ENCODE results near the gene DGCR2. TPM values are rescaled to one million over a fixed set of nuclear protein-coding genes. Genes with fewer than 3 reads are reported as not detected.

The DGCR2 gene
- total RNA-seq, 2 donors from 2014 or later: 29.6 to 34.6 TPM

DNA sequence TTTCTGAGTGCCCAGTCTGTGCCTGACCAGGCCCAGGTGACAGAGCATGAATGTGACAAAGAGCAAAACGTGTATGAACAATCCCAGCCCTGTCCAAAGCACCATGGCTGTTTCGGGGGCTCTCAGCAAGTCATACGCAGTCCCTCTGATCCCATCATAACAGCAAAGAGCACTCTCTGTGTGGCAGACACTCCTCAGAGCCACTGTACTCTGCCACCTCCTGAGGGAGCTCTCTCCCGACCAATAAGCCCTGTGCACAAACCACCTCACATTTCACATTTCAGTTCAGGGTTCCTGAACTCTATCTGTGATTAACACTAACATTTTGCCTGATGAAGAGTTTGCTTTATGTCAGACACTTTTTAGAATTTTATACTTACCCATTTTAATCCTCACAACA is 6.6 kb downstream of the DGCR2 start:
- no peak for DNase-seq (ENCODE audit: low spot score)
- no peak overlapping the region for H3K27ac Mint-ChIP-seq
- H3K4me1 Mint-ChIP-seq (ENCODE audit: low read depth in 2 of 2): peaks cover 48 to 51% of the 10 kb centered on the region in 2 donors
- H3K4me3 Mint-ChIP-seq: no peak overlapping the region
- no peaks in the 10 kb centered on the region for H3K27me3 Mint-ChIP-seq
- ATAC-seq: no peak
- no peaks in the 10 kb centered on the region for H3K9me3 Mint-ChIP-seq
- H3K36me3 Mint-ChIP-seq: no peaks in the 10 kb centered on the region

DNA sequence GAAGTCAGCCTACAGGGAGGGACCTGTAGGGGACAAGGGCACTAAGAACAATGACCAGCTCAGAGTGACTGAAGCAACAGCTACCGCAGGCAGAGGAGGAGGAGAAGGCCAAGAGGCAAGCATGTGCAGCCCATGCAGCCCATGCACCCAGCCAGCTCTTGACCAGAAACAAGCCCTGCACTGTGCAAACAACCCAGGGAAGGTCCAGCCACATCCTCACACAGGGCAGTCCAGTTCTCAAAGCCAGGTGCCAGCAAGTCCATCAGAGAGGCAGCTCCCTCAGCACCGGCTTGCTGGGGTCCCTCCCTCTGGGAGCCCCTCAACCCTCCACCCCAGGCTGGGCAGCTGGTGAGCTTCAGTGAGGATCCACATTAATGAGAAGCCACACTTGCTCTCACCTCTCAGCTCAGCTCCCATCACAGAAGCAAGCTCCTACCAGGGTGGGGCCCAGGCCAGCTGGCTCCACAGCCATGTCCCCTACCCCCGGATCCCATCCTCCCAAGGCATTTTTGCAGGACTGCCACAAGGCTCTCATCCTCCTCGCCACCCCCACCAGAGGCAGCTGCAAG is 7.1 kb downstream of the DGCR2 start:
- ATAC-seq (peak in 1 of 2 donors; percentile 56), DNase-seq (ENCODE audit: low spot score) (no peak)
- H3K36me3 Mint-ChIP-seq: no peaks in the 10 kb centered on the region
- H3K4me3 Mint-ChIP-seq: no peak overlapping the region
- no peaks in the 10 kb centered on the region for H3K9me3 Mint-ChIP-seq
- no peak overlapping the region for H3K27ac Mint-ChIP-seq
- H3K27me3 Mint-ChIP-seq: no peaks in the 10 kb centered on the region
- peaks cover 45 to 47% of the 10 kb centered on the region in 2 donors for H3K4me1 Mint-ChIP-seq (ENCODE audit: low read depth in 2 of 2)

DNA sequence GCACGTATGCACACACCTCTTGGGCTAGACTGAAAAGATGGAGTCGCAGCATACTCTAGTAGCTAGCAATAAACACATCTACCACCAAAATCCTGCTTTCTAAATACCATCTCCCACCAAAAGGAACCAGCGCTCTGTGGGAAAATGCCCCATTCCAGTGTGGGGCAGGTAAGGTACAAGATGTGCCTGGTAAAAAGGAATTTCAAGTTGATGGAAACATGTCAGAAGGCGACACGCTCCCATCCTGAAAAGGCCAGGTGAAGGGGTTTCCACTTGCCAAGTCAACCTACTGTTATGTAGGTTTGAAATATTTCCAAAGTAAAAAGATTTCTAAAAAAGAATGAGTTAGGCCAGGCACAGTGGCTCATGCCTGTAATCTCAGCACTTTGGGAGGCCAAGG is 8.8 kb downstream of the DGCR2 start:
- Mint-ChIP-seq H3K27ac (no peak overlapping the region), H3K9me3 (no peaks in the 10 kb centered on the region), H3K27me3 (no peaks in the 10 kb centered on the region), H3K4me3 (no peak overlapping the region), H3K36me3 (no peaks in the 10 kb centered on the region), H3K4me1 (ENCODE audit: low read depth in 2 of 2) (peaks cover 53 to 59% of the 10 kb centered on the region in 2 donors)
- DNase-seq (ENCODE audit: low spot score) (no peak), ATAC-seq (no peak)

DNA sequence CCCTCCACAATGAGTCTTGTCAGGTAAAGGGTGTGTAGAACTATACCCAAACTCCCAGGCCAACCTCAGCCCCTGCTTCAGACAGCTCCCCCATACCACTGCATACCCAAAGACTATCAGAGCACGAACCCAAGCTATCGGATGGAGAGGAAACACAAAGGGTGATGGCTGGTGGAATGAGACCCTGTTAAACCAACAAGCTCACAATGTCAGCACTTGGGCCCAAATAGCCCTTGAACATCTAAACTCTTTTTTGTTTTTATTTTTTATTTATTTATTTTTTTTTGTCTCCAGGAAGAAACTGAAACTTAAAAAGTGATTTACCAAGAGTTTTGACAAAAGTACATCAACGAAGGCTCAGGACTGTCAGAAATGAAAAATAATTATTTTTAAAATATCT is 10.6 kb downstream of the DGCR2 start:
- Mint-ChIP-seq H3K4me3 (no peak overlapping the region), H3K4me1 (ENCODE audit: low read depth in 2 of 2) (peaks cover 57 to 62% of the 10 kb centered on the region in 2 donors), H3K36me3 (no peaks in the 10 kb centered on the region), H3K9me3 (no peaks in the 10 kb centered on the region), H3K27me3 (no peaks in the 10 kb centered on the region), H3K27ac (peak overlapping the region; percentile 51 to 58)
- no peak for ATAC-seq
- no peak for DNase-seq (ENCODE audit: low spot score)

DNA sequence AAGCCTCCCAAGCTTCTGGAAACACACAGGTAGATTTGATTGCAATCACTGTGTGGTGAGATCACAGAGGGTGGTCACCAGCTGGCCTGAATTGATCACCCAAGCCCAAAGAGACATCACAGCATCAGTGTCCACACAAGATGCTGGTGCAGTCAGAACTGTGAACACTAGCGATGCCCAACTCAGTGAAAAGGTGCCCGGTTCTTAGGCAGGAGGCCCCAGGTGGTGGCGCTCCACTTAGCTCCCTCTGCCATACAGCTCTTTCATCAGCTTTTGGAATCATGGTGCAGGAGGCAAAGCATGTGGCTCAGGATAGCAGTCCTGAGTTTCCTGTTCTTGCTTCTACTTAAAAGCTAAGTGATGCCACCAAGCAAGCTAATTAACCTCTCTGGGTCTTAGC is 11.1 kb downstream of the DGCR2 start:
- no peaks in the 10 kb centered on the region for H3K9me3 Mint-ChIP-seq
- peak overlapping the region; percentile 51 to 58 for H3K27ac Mint-ChIP-seq
- no peaks in the 10 kb centered on the region for H3K36me3 Mint-ChIP-seq
- peaks cover 55 to 62% of the 10 kb centered on the region in 2 donors for H3K4me1 Mint-ChIP-seq (ENCODE audit: low read depth in 2 of 2)
- H3K4me3 Mint-ChIP-seq: no peak overlapping the region
- H3K27me3 Mint-ChIP-seq: no peaks in the 10 kb centered on the region
- DNase-seq (ENCODE audit: low spot score): no peak
- no peak for ATAC-seq

DNA sequence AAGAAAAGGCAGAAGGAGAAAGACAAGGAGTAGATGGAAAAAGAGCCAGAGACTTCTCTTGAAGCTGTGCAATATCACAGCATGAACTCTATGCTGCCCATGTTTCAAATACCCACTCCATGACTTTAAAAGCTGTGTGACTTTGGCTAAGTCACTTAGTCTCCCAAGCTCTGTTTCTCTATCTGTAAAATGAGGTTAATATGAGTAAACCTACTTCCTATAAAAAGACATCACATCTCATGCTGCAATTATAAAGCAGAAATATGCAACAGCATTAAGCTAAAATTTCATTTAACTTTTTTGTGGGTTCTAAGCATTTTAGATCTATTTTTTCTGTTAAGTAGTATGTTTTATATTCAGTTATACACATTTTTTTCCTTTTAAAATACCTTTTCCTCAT is 11.6 kb downstream of the DGCR2 start:
- no peaks in the 10 kb centered on the region for H3K27me3 Mint-ChIP-seq
- ATAC-seq (no peak), DNase-seq (ENCODE audit: low spot score) (no peak)
- peaks cover 55 to 61% of the 10 kb centered on the region in 2 donors for H3K4me1 Mint-ChIP-seq (ENCODE audit: low read depth in 2 of 2)
- H3K36me3 Mint-ChIP-seq: no peaks in the 10 kb centered on the region
- H3K9me3 Mint-ChIP-seq: no peaks in the 10 kb centered on the region
- H3K27ac Mint-ChIP-seq: peak overlapping the region; percentile 51 to 58
- no peak overlapping the region for H3K4me3 Mint-ChIP-seq

DNA sequence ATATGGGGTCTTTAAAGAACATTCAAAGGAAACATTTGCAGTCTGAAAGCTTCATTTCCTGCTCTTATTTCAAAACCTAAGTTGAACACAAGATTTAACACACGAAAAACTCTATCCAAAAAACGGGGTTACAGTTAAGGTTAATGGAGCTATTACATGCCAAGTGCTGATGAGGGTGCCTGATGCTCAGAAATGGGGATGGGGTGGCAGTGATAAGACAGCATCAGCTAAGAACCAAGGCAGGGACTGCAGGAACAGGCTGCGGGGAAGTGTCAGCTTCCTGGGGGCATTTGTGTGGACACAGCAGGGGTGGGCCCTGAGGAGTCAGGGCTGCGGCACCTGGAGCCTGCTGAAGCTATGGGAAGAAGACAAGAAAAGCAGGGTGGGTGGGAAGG is 12.2 kb downstream of the DGCR2 start:
- no peak for ATAC-seq
- Mint-ChIP-seq H3K9me3 (no peaks in the 10 kb centered on the region), H3K27ac (peak overlapping the region; percentile 67 to 88), H3K4me3 (peak overlapping the region; percentile 68), H3K4me1 (ENCODE audit: low read depth in 2 of 2) (peaks cover 49 to 57% of the 10 kb centered on the region in 2 donors), H3K27me3 (no peaks in the 10 kb centered on the region), H3K36me3 (no peaks in the 10 kb centered on the region)
- peak; percentile 31 for DNase-seq (ENCODE audit: low spot score)

DNA sequence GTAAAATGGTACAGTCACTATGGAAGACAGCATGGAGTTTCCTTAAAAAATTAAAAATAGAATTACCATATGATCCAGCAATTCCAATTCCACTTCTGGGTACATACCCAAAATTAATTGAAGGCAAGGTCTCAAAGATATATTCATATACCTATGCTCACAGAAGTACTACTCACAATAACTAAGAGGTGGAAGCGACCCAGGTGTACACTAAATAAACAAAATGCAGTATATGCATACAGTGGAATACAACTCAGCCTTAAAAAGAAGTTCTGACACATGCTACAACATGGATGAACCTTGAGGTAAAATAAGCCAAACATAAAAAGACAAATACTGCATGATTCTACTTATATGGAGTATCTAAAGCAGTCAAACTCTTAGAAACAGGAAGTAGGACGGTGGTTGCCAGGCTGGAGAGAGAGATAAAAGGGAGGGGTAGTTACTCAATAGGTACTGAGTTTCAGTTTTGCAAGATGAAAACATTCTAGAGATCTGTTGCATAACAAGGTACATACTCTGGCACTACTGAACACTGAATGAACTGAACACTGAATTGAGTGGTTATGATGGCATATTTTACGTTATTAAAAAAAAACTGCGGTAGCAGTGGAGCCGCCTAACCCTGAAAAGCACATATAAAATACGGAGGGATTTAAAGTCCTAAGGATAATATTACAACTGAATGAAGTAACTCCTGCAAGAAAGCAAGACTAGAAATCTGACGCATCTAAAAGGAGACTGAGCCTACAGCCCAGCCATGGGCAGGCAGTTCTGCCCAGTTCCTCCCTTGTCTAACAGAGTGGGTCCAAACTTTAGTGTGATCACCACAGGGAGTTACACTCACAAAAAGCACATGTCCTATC is 12.8 kb downstream of the DGCR2 start:
- no peak for DNase-seq (ENCODE audit: low spot score)
- Mint-ChIP-seq H3K9me3 (no peaks in the 10 kb centered on the region), H3K4me1 (ENCODE audit: low read depth in 2 of 2) (peaks cover 44 to 52% of the 10 kb centered on the region in 2 donors), H3K27ac (peak overlapping the region; percentile 67 to 88), H3K27me3 (no peaks in the 10 kb centered on the region), H3K4me3 (peak overlapping the region; percentile 68), H3K36me3 (no peaks in the 10 kb centered on the region)
- peak; percentile 91 to 92 for ATAC-seq

DNA sequence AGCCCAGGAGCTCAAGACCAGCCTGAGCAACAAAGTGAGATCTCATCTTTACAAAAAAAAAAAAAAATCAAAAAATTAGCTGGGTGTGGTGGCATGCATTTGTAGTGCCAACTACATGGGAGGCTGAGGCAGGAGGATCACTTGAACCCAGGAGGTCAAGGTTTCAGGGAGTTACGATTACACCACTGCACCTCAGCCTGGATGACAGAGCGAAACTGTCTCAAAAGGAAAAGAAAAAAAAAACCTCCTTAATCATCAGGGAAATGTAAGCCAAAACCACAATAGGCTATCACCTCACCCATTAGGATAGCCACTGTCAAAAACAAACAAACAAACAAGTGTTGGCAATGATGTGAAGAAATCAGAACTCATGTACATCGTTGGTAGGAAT is 13.4 kb downstream of the DGCR2 start:
- no peaks in the 10 kb centered on the region for H3K36me3 Mint-ChIP-seq
- peak overlapping the region; percentile 67 to 88 for H3K27ac Mint-ChIP-seq
- peak overlapping the region; percentile 68 for H3K4me3 Mint-ChIP-seq
- no peaks in the 10 kb centered on the region for H3K27me3 Mint-ChIP-seq
- ATAC-seq: no peak
- H3K9me3 Mint-ChIP-seq: no peaks in the 10 kb centered on the region
- no peak for DNase-seq (ENCODE audit: low spot score)
- peaks cover 44 to 52% of the 10 kb centered on the region in 2 donors for H3K4me1 Mint-ChIP-seq (ENCODE audit: low read depth in 2 of 2)

DNA sequence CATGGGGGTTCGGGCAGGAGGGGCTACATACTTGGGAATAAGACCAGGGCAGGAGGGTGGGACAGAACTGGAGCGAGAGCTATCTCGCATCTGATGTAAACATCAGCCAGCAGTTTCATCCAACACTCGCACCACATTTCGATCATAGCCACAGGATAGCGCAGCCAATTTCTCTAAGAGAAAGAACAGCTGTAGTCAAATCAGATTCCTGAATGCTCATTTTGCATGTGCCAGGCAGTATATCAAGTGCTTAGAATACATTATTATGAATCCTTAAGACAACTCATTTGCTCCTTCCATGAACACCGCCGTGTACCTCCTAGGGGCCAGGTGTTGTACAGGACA is 14.5 kb downstream of the DGCR2 start:
- peaks cover 46 to 52% of the 10 kb centered on the region in 2 donors for H3K4me1 Mint-ChIP-seq (ENCODE audit: low read depth in 2 of 2)
- ATAC-seq: no peak

DNA sequence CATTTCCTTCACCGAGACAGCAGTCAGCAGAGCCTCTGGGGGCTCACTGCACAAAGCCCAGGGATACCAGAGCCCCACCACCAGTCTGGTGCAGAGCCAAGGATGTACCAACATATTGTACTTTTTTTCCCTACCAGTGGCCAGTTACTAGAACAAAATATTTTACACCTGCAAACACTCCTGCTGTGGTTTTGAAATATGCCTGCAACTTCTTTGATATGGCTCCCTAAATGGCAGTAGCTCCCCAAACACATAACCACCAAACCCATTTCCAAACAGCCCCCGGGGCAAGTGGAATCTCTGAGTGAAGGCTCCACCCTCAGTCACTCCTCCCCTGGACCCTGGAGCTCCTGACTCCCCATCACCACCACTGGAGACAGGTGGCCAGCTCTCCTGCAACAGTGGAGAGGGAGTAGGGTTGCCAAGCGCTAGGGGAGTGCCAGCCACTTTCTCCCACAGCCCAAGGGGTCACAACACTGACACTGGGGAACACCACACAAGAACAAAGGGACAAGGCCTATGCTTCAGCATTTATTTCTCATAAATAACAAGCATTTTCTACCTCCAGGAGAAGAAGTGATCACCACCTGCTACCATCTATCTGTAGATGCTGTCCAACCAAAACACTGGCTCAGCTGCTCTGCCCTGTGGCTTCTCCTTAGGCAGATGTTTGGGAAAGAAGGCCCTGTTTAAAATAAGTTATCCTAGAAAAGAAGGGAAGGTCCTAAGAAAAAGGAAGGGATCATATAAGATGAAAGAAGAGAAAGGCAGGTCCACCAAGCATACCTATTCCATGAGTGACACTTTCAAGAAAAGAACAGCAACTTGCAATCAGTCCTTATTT is 15.1 kb downstream of the DGCR2 start:
- Mint-ChIP-seq H3K4me3 (no peak overlapping the region), H3K27me3 (no peaks in the 10 kb centered on the region), H3K9me3 (no peaks in the 10 kb centered on the region), H3K4me1 (ENCODE audit: low read depth in 2 of 2) (peaks cover 46 to 52% of the 10 kb centered on the region in 2 donors), H3K27ac (peak overlapping the region; percentile 67 to 88), H3K36me3 (no peaks in the 10 kb centered on the region)
- ATAC-seq (no peak), DNase-seq (ENCODE audit: low spot score) (no peak)

More for the DNA sequence above, 14.5 kb downstream of the DGCR2 start:
- DNase-seq (ENCODE audit: low spot score): no peak
- Mint-ChIP-seq H3K36me3 (no peaks in the 10 kb centered on the region), H3K27me3 (no peaks in the 10 kb centered on the region), H3K9me3 (no peaks in the 10 kb centered on the region), H3K27ac (peak overlapping the region; percentile 67 to 88), H3K4me3 (no peak overlapping the region)

DNA sequence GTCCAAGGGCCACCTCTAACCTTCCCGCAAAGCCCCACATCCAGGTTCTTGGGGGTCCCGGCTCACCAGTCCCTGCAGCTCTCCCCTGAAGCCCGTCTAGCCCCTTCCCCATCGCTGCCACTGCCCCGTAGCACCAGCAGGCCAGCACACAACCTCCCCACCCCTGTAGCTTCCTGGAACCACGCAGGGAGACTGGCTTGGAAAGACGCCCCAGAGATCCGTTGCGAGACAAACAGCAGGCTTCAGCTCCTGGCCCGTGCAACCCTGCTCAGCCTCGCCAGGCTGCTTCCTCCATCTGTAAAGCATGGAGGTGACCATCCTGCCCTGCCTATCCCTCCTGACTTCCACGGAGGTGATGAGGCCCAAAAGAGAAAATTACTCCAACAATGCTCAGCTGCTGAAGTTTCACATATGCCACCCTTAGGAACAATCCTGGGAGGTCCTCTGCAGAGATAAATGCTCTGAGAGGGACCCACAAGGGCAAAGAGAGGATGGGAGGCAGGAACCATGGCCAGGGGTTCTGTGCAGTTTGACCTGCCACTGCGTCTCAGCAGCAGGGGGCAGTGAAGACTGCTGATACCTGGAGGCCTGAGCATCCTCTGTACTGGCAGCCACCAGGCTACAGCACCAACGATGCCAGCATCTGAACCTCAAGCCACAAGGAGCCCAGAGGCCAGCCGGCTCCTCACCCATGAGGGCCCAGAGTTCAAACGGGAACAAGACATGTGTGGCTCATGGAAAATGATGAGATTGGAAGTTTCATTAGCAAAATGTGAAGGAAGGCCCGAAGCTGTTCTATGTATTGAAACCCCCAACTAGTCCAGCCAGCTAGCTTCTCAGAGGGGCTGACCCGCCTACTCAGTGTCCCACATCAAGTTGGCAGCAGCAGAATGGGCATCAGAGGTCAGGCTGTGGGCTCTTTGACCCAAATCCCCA is 16.1 kb downstream of the DGCR2 start:
- Mint-ChIP-seq H3K27ac (peak overlapping the region; percentile 67 to 71), H3K27me3 (no peaks in the 10 kb centered on the region)
- peak in 1 of 2 donors; percentile 50 for ATAC-seq

DNA sequence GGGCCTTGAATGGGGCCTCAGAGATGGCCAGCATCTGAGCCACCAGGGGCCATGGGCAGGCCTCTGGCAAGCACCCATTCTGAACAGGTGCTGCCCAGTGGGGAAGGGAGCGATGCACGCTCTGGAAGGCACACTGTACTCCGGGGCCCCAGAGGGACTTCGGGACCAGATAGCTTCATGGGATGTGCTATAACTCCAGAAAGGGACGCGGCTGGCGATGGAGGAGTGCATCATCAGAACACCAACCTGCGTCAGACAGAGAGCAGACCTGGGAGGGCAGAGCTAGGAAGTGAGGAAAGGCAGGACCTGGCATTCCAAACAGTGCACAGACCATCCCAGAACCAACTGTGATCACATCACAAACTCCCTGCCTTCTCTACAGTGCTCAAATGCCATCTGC is 16.8 kb downstream of the DGCR2 start:
- no peak for ATAC-seq
- peaks cover 42 to 44% of the 10 kb centered on the region in 2 donors for H3K4me1 Mint-ChIP-seq (ENCODE audit: low read depth in 2 of 2)
- no peaks in the 10 kb centered on the region for H3K27me3 Mint-ChIP-seq
- DNase-seq (ENCODE audit: low spot score): no peak
- H3K36me3 Mint-ChIP-seq: no peaks in the 10 kb centered on the region
- H3K9me3 Mint-ChIP-seq: no peaks in the 10 kb centered on the region
- H3K27ac Mint-ChIP-seq: no peak overlapping the region
- H3K4me3 Mint-ChIP-seq: no peak overlapping the region

More for the DNA sequence above, 16.1 kb downstream of the DGCR2 start:
- H3K9me3 Mint-ChIP-seq: no peaks in the 10 kb centered on the region
- DNase-seq (ENCODE audit: low spot score): no peak
- H3K36me3 Mint-ChIP-seq: no peaks in the 10 kb centered on the region
- H3K4me3 Mint-ChIP-seq: no peak overlapping the region
- peaks cover 45 to 47% of the 10 kb centered on the region in 2 donors for H3K4me1 Mint-ChIP-seq (ENCODE audit: low read depth in 2 of 2)
